Right cardiac atrium (tissue), 5 donors: Measurements from ENCODE around the gene SH3GL1. TPM values are rescaled to one million over a fixed set of nuclear protein-coding genes. Genes with fewer than 3 reads are reported as not detected.

ENCODE experiments used
- ATAC-seq, 2 donors: fragments of 200-7000 bp; cut with Tn5 transposase; one replicate each; pipeline versions ENCODE4 v1.8.0 to v1.9.1; 2020; ENCODE audit warnings: moderate library complexity in 2 of 2, mild to moderate bottlenecking in 1 of 2
- DNase-seq, 3 donors: peaks; one replicate each; pipeline ENCODE4 v3.0.0-alpha.2; 2020
- H3K27ac ChIP-seq: one replicate; pipeline ENCODE4 v1.5.1; 2013; ENCODE audit warnings: mild to moderate bottlenecking, low read length, control low read depth, moderate library complexity
- H3K27me3 ChIP-seq: one replicate; pipeline ENCODE4 v1.6.1; 2013; ENCODE audit not compliant: control insufficient read depth, insufficient read depth
- H3K4me1 ChIP-seq: one replicate; pipeline ENCODE4 v1.6.1; 2013; ENCODE audit warnings: low read length; ENCODE audit not compliant: control insufficient read depth, insufficient read depth
- H3K4me3 ChIP-seq: one replicate; pipeline ENCODE4 v1.5.1; 2013; ENCODE audit warnings: low read length, control low read depth
- H3K9me3 ChIP-seq: one replicate; pipeline ENCODE4 v1.6.1; 2013; ENCODE audit warnings: low read length; ENCODE audit not compliant: control insufficient read depth
- WGBS: extraction: QIAGEN DNeasy Blood & Tissue Kit; methylation state at CpG from one replicate; pipeline ENCODE4 v1.1.7; 2013; 5-methylcytosine and 5-hydroxymethylcytosine counted together
- intact Hi-C, 4 donors: fragments of 100-400 bp; cut with DNase I; formaldehyde crosslinking; loops; one replicate each; pipeline versions ENCODE4 v1.11.0 to v1.14.0; 2022 to 2023
- polyA plus RNA-seq: library from polyadenylated mRNA; stranded (reverse); fragments of 200-250 nt; gene quantifications from one replicate; pipeline ENCODE4 v1.2.3, GENCODE V29; 2013
- total RNA-seq, 4 donors: library from RNA; stranded (reverse); fragmentation: NEBNext Ultra II Directional; extraction: Animal tissue kit (Norgen Biotek cat#: 25700); gene quantifications; one replicate each; pipeline ENCODE4 v1.2.1, GENCODE V29; 2021
- donor health status: healthy with polysubstance abuse.
- donor health status: DM: no; HTN: yes; CAD: no.
- donor health status: DM: no; HTN: no; CAD: no.
- donor health status: DM: no; HTN: yes; CAD: no; lungs with severe emphysema.
- donor health status: DM: yes; HTN: yes; CAD: no.

Gene SH3GL1
- total and polyA plus RNA-seq, 5 donors: 26.3 to 40.3 (median 30.3) TPM

- Histone ChIP-seq H3K4me1 (no peaks in the 10 kb centered on the region), H3K27ac (no peak overlapping the region), H3K27me3 (no peaks in the 10 kb centered on the region), H3K9me3 (no peaks in the 10 kb centered on the region), H3K4me3 (no peak overlapping the region)
- DNase-seq: peak in 1 of 3 donors; percentile 62
- ATAC-seq: no peak
- intact Hi-C loops: no loop called here
- 78% methylated on average over 20 of the region's 20 CpGs for WGBS
Observed at GRCh38 chr19:4443966-4444764, 43.8 kb upstream of the SH3GL1 start.

GRCh38 chr19:4443188-4443587, 42.8 kb upstream of the SH3GL1 start:
- Histone ChIP-seq H3K27me3 (no peaks in the 10 kb centered on the region), H3K4me3 (no peak overlapping the region), H3K27ac (no peak overlapping the region), H3K9me3 (no peaks in the 10 kb centered on the region), H3K4me1 (no peaks in the 10 kb centered on the region)
- DNase-seq: no peak
- ATAC-seq: no peak
- intact Hi-C loops: no loop called here
- 90% methylated on average over 15 of the region's 15 CpGs for WGBS

GRCh38 chr19:4442819-4443146, 42.4 kb upstream of the SH3GL1 start:
- intact Hi-C loops: no loop called here
- H3K4me1 ChIP-seq: no peaks in the 10 kb centered on the region
- no peak overlapping the region for H3K4me3 ChIP-seq
- H3K27me3 ChIP-seq: no peaks in the 10 kb centered on the region
- no peaks in the 10 kb centered on the region for H3K9me3 ChIP-seq
- ATAC-seq: no peak
- peak in 1 of 3 donors; percentile 63 for DNase-seq
- H3K27ac ChIP-seq: no peak overlapping the region
- WGBS: 77% methylated on average over 10 of the region's 10 CpGs

GRCh38 chr19:4441994-4442818, 41.9 kb upstream of the SH3GL1 start:
- no peak for DNase-seq

GRCh38 chr19:4439243-4439642, 38.9 kb upstream of the SH3GL1 start:
- no peak for ATAC-seq
- H3K4me1 ChIP-seq: no peaks in the 10 kb centered on the region
- no peak for DNase-seq
- no peaks in the 10 kb centered on the region for H3K9me3 ChIP-seq
- no peak overlapping the region for H3K4me3 ChIP-seq
- no peaks in the 10 kb centered on the region for H3K27me3 ChIP-seq
- H3K27ac ChIP-seq: no peak overlapping the region
- intact Hi-C loops: no loop called here
- WGBS: 59% methylated on average over 12 of the region's 12 CpGs

More at GRCh38 chr19:4441994-4442818, 41.9 kb upstream of the SH3GL1 start:
- ATAC-seq: no peak
- intact Hi-C loops: no loop called here
- H3K4me1 ChIP-seq: no peaks in the 10 kb centered on the region
- WGBS: 81% methylated on average over 22 of the region's 22 CpGs
- no peak overlapping the region for H3K27ac ChIP-seq
- no peaks in the 10 kb centered on the region for H3K27me3 ChIP-seq
- H3K4me3 ChIP-seq: no peak overlapping the region
- H3K9me3 ChIP-seq: no peaks in the 10 kb centered on the region

GRCh38 chr19:4437103-4437502, 36.8 kb upstream of the SH3GL1 start:
- Histone ChIP-seq H3K9me3 (no peaks in the 10 kb centered on the region), H3K4me3 (no peak overlapping the region), H3K4me1 (no peaks in the 10 kb centered on the region), H3K27ac (no peak overlapping the region), H3K27me3 (no peaks in the 10 kb centered on the region)
- ATAC-seq (no peak), DNase-seq (no peak)
- WGBS: 95% methylated on average over 10 of the region's 10 CpGs
- intact Hi-C loops: no loop called here

GRCh38 chr19:4436231-4436630, 35.9 kb upstream of the SH3GL1 start:
- Histone ChIP-seq H3K9me3 (no peaks in the 10 kb centered on the region), H3K27me3 (no peaks in the 10 kb centered on the region), H3K27ac (no peak overlapping the region), H3K4me3 (no peak overlapping the region), H3K4me1 (no peaks in the 10 kb centered on the region)
- WGBS: 91% methylated on average over 7 of the region's 7 CpGs
- intact Hi-C loops: no loop called here
- DNase-seq (no peak), ATAC-seq (no peak)

GRCh38 chr19:4434391-4434790, 34.0 kb upstream of the SH3GL1 start:
- no peak for DNase-seq
- intact Hi-C loops: no loop called here
- Histone ChIP-seq H3K4me1 (no peaks in the 10 kb centered on the region), H3K27ac (no peak overlapping the region), H3K9me3 (no peaks in the 10 kb centered on the region), H3K4me3 (no peak overlapping the region), H3K27me3 (no peaks in the 10 kb centered on the region)
- 87% methylated on average over 9 of the region's 9 CpGs for WGBS
- ATAC-seq: no peak

- no peaks in the 10 kb centered on the region for H3K27me3 ChIP-seq
- ATAC-seq (no peak), DNase-seq (peak in 1 of 3 donors; percentile 47)
- intact Hi-C loops: no loop called here
- H3K4me1 ChIP-seq: no peaks in the 10 kb centered on the region
- no peak overlapping the region for H3K27ac ChIP-seq
- no peak overlapping the region for H3K4me3 ChIP-seq
- 97% methylated on average over 28 of the region's 28 CpGs for WGBS
- H3K9me3 ChIP-seq: no peaks in the 10 kb centered on the region
Observed at GRCh38 chr19:4432918-4433506, 32.7 kb upstream of the SH3GL1 start.

GRCh38 chr19:4431808-4432674, 31.7 kb upstream of the SH3GL1 start:
- 85% methylated on average over 26 of the region's 26 CpGs for WGBS
- intact Hi-C loops: no loop called here
- no peaks in the 10 kb centered on the region for H3K27me3 ChIP-seq
- peak in 1 of 3 donors; percentile 49 for DNase-seq
- no peak overlapping the region for H3K27ac ChIP-seq
- H3K9me3 ChIP-seq: no peaks in the 10 kb centered on the region
- peak; percentile 46 to 50 for ATAC-seq
- H3K4me3 ChIP-seq: no peak overlapping the region
- H3K4me1 ChIP-seq: no peaks in the 10 kb centered on the region
